Activated CD4-positive, alpha-beta T cell treated with anti-CD3 and anti-CD28 coated beads for 36 hours (primary cell): ENCODE measurements around the gene CCDC38. TPM values are rescaled to one million over a fixed set of nuclear protein-coding genes. Genes with fewer than 3 reads are reported as not detected.

ENCODE experiments used
- ATAC-seq: fragments of 200-7000 bp; cut with Tn5 transposase; one replicate; pipeline ENCODE4 v1.10.0; 2021; ENCODE audit warnings: mild to moderate bottlenecking, moderate library complexity
- CTCF ChIA-PET: fragments of 350-600 bp; sonication (Branson Sonifier 250); formaldehyde crosslinking; loops from one replicate; lab custom pipeline; 2021; ENCODE audit warnings: antibody characterized with exemption; lab: Charles Lee
- POLR2A ChIA-PET: fragments of 350-600 bp; sonication (Branson Sonifier 250); formaldehyde crosslinking; loops from one replicate; lab custom pipeline; 2021; ENCODE audit warnings: antibody characterized with exemption, inconsistent platforms; lab: Charles Lee
- DNase-seq: peaks from one replicate; pipeline ENCODE4 v3.0.0-alpha.2; 2020
- H3K27ac Mint-ChIP-seq: one replicate; pipeline ENCODE4 v1.8.0; 2021; ENCODE audit warnings: mixed read lengths
- H3K27me3 Mint-ChIP-seq: one replicate; pipeline ENCODE4 v1.8.0; 2021; ENCODE audit warnings: mixed read lengths
- H3K36me3 Mint-ChIP-seq: one replicate; pipeline ENCODE4 v1.8.0; 2021; ENCODE audit warnings: low read depth, mixed read lengths
- H3K4me1 Mint-ChIP-seq: one replicate; pipeline ENCODE4 v1.8.0; 2021; ENCODE audit warnings: mixed read lengths
- H3K4me3 Mint-ChIP-seq: one replicate; pipeline ENCODE4 v1.8.0; 2021; ENCODE audit warnings: mild to moderate bottlenecking, moderate library complexity, mixed read lengths
- H3K9me3 Mint-ChIP-seq: one replicate; pipeline ENCODE4 v1.8.0; 2021; ENCODE audit warnings: low read depth, mixed read lengths
- intact Hi-C, 2 experiments: fragments of 100-400 bp; cut with DNase I in 1 of 2; cut with micrococcal nuclease in 1 of 2; formaldehyde crosslinking; loops; one replicate each; pipeline versions ENCODE4 v1.14.2 to v1.15.1; 2022 to 2024; cut with DNase I, micrococcal nuclease
- total RNA-seq, 2 experiments: library from RNA; stranded (reverse); gene quantifications; one replicate each; pipeline ENCODE4 v1.2.3, GENCODE V29; 2021

Gene CCDC38
- total RNA-seq, 2 experiments from 2014 or later: 0.21 TPM; not detected in 1

DNA sequence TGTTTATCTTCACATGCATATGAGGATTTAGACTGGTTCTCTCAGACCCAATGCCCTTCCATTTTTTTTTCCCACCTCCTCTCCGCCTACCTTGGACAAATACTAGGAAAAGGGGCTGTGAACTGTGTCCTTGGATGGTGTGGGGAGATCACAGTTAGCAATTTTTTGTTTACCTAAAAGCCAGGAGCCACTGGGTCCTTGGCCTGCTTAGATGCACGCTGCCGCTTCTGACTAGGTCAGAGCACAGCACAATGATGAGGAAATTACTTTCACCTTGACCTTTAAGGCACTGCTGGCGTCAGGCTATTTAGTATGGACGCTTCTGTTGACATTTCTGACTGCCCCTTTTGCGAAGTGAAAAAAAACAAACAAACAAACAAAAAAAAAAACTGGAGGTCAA lies 1.9 kb downstream of the CCDC38 start:
- H3K4me1 Mint-ChIP-seq: peaks cover 4% of the 10 kb centered on the region
- ATAC-seq: no peak
- H3K4me3 Mint-ChIP-seq: no peak overlapping the region
- no peak for DNase-seq
- intact Hi-C loops: loop anchor here in 1 of 2 experiments (1.0 to 10.0 kb wide), 4 partner anchors 88 to 938 kb away; partner anchors contain the start of gene NDUFA12
- H3K36me3 Mint-ChIP-seq: no peaks in the 10 kb centered on the region
- no peak overlapping the region for H3K27ac Mint-ChIP-seq
- no peaks in the 10 kb centered on the region for H3K27me3 Mint-ChIP-seq
- ChIA-PET POLR2A (no interaction called here), CTCF (interaction anchor here (0.8 to 6.1 kb wide), 5 partner anchors 13 to 58 kb away, joined by 3 to 42 read pairs (median 20); no protein-coding TSS in a partner anchor)
- no peaks in the 10 kb centered on the region for H3K9me3 Mint-ChIP-seq

DNA sequence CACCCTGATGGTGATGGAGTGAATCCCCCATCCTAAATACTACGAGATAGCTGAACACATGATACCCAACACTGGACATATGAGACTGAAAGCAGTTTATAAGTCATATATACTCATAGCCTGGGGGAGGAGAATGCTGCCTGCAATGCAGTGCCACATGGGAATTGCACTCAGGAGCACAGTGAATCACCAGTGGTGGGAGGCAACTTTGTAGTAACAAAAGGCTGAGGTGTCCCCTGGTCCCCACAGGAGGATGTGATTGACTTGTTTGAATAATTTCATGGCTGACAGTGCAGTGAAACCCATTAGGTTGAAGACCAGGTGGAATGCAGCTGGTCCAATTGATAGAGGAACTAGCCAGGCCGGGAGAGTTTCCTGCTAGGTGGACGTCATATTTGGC lies 20.2 kb downstream of the CCDC38 start:
- ATAC-seq: no peak
- no peak for DNase-seq
- H3K4me3 Mint-ChIP-seq: no peak overlapping the region
- no peaks in the 10 kb centered on the region for H3K27me3 Mint-ChIP-seq
- ChIA-PET CTCF (interaction anchor here (0.7 kb wide), 1 partner anchor 33 kb away, joined by 3 read pairs; no protein-coding TSS in a partner anchor), POLR2A (no interaction called here)
- intact Hi-C loops: no loop called here
- no peaks in the 10 kb centered on the region for H3K4me1 Mint-ChIP-seq
- no peaks in the 10 kb centered on the region for H3K9me3 Mint-ChIP-seq
- no peaks in the 10 kb centered on the region for H3K36me3 Mint-ChIP-seq
- H3K27ac Mint-ChIP-seq: no peak overlapping the region

DNA sequence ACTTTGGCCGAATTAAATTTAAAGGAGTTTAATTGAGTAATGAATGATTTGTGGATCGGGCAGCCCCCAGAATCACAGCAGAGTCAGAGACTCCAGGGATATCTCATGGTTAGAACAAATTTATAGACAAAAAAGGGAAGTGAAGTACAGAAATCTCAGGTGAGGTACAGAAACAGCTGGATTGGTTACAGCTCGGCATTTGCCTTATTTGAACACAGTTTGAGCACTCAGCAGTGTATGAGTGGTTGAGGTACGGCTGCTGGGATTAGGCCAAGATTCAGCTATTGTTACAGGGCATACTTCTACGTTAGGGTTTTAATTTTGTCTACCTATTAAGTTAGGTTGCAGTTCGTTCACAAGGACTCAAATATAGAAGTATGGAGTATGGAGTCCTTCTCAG lies 23.3 kb downstream of the CCDC38 start:
- H3K36me3 Mint-ChIP-seq: no peaks in the 10 kb centered on the region
- ChIA-PET POLR2A (no interaction called here), CTCF (interaction anchor here (0.6 to 5.4 kb wide), 17 partner anchors 10 to 978 kb away, joined by 3 to 82 read pairs (median 4); partner anchors contain the start of genes AMDHD1, CCDC38 and HAL)
- DNase-seq (no peak), ATAC-seq (no peak)
- no peaks in the 10 kb centered on the region for H3K9me3 Mint-ChIP-seq
- H3K27me3 Mint-ChIP-seq: no peaks in the 10 kb centered on the region
- no peaks in the 10 kb centered on the region for H3K4me1 Mint-ChIP-seq
- H3K27ac Mint-ChIP-seq: no peak overlapping the region
- no peak overlapping the region for H3K4me3 Mint-ChIP-seq
- intact Hi-C loops: loop anchor here (2.0 to 10.0 kb wide), 4 partner anchors 24 to 296 kb away; partner anchors contain the start of genes AMDHD1 (in 1 of the 2) and CCDC38 (in 1 of the 2)

DNA sequence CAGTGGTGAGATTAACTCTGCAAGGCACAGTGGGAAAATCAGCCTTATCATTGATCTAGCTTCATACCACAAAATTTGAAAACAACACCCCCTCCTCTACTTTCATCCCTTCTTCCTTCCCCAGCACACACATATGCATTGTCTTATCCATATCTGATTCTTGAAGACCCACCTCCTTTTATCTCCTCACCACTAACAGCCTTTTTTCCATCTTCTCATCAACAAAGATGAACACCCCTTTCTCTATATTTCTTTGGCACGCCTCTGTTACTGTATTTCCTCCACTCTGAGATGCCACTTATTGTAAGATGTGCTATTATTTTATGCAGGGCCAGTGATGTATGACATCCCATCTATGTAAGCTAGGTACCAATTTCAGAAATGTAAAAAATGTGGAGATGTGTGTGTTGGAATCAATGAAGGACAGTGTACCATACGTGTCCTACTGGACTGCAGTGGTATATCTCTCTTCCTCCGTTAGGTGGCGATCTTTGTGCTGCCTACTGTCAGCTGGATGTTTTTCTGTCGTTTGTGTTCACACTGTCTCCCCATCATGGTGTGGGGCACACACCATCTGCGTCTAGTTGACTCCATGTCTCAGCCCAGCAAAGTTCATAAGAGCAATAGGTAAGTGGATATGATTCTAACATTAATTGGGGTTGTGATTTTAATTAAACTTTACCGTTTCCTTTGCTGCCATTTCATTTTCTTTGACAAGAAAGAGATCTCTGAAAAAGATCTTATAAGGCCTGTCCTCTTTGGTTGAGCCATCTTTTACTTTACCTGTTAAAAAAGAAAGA lies 24.0 kb downstream of the CCDC38 start:
- no peak overlapping the region for H3K4me3 Mint-ChIP-seq
- ATAC-seq (peak; percentile 97), DNase-seq (peak; percentile 60)
- no peak overlapping the region for H3K27ac Mint-ChIP-seq
- POLR2A ChIA-PET: no interaction called here
- no peaks in the 10 kb centered on the region for H3K27me3 Mint-ChIP-seq
- no peaks in the 10 kb centered on the region for H3K9me3 Mint-ChIP-seq
- no peaks in the 10 kb centered on the region for H3K36me3 Mint-ChIP-seq
- CTCF ChIA-PET: interaction anchor here (0.6 to 5.4 kb wide), 21 partner anchors 9 to 792 kb away, joined by 3 to 82 read pairs (median 4); partner anchors contain the start of genes AMDHD1, CCDC38 and HAL
- intact Hi-C loops: loop anchor here (1.0 to 10.0 kb wide), 6 partner anchors 24 to 598 kb away; partner anchors contain the start of genes AMDHD1 (in 1 of the 2) and CCDC38 (in 1 of the 2)
- no peaks in the 10 kb centered on the region for H3K4me1 Mint-ChIP-seq

DNA sequence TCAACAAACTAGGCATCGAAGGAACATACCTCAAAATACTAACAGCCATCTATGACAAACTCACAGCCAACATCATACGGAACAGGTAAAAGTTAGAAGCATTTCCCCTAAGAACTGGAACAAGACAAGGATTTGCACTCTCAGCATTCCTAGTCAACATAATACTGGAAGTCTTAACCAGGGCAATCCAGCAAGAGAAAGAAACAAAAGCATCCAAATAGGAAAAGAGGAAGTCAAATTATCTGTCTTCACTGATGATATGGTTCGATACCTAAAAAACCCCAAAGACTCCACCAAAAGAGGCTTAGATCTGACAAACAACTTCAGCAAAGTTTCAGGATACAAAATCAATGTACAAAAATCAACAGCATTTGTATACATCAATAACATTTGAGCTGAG lies 32.5 kb downstream of the CCDC38 start:
- DNase-seq (no peak), ATAC-seq (no peak)
- CTCF ChIA-PET: interaction anchor here (1.5 to 2.5 kb wide), 2 partner anchors 8 to 89 kb away, joined by 5 to 10 read pairs; no protein-coding TSS in a partner anchor
- Mint-ChIP-seq H3K36me3 (no peaks in the 10 kb centered on the region), H3K27ac (no peak overlapping the region), H3K4me1 (no peaks in the 10 kb centered on the region), H3K9me3 (no peaks in the 10 kb centered on the region), H3K27me3 (peaks cover 6% of the 10 kb centered on the region), H3K4me3 (no peak overlapping the region)
- POLR2A ChIA-PET: no interaction called here
- intact Hi-C loops: loop anchor here in 1 of 2 experiments (10.0 kb wide), 1 partner anchor 305 kb away; no protein-coding TSS in a partner anchor

DNA sequence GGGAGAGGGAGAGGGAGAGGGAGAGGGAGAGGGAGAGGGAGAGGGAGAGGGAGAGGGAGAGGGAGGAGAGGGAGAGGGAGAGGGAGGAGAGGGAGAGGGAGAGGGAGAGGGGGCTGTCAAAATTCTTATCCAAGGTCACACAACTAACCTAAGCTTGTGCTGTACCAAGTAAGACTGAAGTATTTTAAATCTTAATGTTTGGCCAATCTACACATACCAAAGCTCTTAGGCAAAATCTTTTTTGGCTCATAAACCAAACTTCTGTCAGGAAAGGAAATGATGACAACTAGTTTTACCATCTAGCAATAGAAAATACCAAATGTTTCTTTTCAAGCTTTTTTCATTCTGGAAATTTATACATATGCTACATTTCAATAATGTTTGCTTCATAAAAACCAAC lies 33.8 kb downstream of the CCDC38 start:
- ChIA-PET POLR2A (no interaction called here), CTCF (interaction anchor here (1.5 to 2.5 kb wide), 2 partner anchors 9 to 90 kb away, joined by 5 to 10 read pairs; no protein-coding TSS in a partner anchor)
- no peaks in the 10 kb centered on the region for H3K4me1 Mint-ChIP-seq

DNA sequence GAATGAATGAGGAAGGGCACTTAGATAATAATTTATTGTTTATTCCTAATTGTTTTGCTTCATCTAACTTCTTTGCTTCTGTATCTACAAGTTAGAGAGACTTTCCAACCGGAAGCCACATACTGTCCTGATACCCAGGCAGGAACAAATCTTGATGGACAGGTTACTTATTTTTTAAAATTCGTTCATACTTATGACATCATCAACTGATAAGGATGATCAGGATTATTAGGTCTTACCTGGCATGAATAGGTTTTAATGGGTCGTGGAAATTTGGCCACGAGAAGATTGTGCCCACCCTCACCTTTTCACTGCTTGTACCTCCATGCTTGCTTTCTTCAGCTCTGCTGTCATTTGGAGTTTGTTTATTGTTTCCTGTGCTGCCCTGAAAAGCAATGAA lies 44.3 kb downstream of the CCDC38 start:
- intact Hi-C loops: no loop called here
- H3K27me3 Mint-ChIP-seq: peaks cover 16% of the 10 kb centered on the region
- no peak for DNase-seq
- no peak overlapping the region for H3K4me3 Mint-ChIP-seq
- ChIA-PET POLR2A (no interaction called here), CTCF (no interaction called here)
- no peaks in the 10 kb centered on the region for H3K4me1 Mint-ChIP-seq
- H3K9me3 Mint-ChIP-seq: no peaks in the 10 kb centered on the region
- H3K36me3 Mint-ChIP-seq: no peaks in the 10 kb centered on the region
- ATAC-seq: no peak
- H3K27ac Mint-ChIP-seq: no peak overlapping the region

More for the DNA sequence above, 33.8 kb downstream of the CCDC38 start:
- H3K4me3 Mint-ChIP-seq: no peak overlapping the region
- no peaks in the 10 kb centered on the region for H3K9me3 Mint-ChIP-seq
- H3K36me3 Mint-ChIP-seq: no peaks in the 10 kb centered on the region
- H3K27me3 Mint-ChIP-seq: peaks cover 8% of the 10 kb centered on the region
- DNase-seq: no peak
- H3K27ac Mint-ChIP-seq: no peak overlapping the region
- intact Hi-C loops: no loop called here
- no peak for ATAC-seq

DNA sequence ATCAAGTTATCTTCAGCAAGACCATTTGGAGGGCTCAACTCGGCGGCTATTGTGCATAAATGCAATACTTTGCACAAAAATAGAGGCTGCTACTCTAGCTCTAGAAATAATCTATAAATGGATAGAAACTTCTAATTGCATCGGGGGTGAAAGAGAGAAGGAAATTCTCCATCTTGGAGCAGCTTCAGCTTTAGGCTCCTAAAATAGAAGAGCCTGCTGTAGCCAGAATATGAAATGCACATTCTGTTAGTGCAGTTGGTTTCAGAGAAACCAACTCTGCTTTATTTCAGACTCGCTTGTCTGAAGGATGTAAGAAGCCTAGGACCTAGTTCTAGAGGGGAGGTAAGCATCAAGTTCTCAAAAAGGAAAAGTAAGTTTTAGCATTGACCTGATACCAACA lies 45.6 kb downstream of the CCDC38 start:
- Mint-ChIP-seq H3K4me3 (no peak overlapping the region), H3K9me3 (no peaks in the 10 kb centered on the region), H3K27ac (no peak overlapping the region), H3K4me1 (no peaks in the 10 kb centered on the region), H3K36me3 (no peaks in the 10 kb centered on the region), H3K27me3 (peaks cover 11% of the 10 kb centered on the region)
- intact Hi-C loops: no loop called here
- ATAC-seq (no peak), DNase-seq (no peak)
- POLR2A ChIA-PET: interaction anchor here (0.7 kb wide), 1 partner anchor 9 kb away, joined by 4 read pairs; no protein-coding TSS in a partner anchor
- CTCF ChIA-PET: interaction anchor here (0.6 kb wide), 1 partner anchor 101 kb away, joined by 3 read pairs; no protein-coding TSS in a partner anchor

DNA sequence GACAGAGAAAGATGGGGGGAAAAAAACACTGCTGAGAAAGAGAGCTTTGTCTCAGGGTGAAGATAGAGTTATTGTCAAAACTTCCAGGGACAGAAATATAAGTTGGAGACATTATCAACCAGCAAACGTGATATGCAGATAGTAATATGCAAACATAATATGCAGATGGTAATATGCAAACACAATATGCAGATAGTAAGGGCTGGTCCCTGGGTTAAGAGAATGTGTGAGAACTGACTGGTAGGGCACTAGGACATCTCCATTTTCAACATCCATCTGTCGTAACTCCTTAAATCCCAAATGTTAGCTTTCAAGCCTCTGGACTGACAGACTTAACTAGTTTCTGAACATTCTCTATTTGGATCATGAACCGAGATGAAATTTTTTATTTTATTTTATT lies 51.5 kb downstream of the CCDC38 start:
- H3K36me3 Mint-ChIP-seq: no peaks in the 10 kb centered on the region

DNA sequence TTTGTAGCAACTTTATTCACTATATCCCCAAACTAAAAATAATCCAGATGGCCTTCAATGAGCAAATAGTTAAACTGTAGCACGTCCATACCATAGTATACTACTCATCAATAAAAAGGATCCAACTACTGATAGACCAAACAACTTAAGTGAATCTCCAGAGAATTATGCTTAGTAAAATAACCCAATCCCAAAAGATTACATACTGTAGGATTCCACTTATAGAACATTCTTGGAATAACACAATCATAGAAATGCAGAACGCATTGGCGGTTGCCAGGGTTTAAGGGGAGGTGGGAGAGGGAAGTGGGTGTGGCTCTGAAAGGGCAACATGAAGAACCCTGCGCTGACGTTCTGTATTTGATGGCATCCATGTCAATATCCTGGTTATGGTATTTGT lies 55.1 kb downstream of the CCDC38 start:
- CTCF ChIA-PET: interaction anchor here (1.2 kb wide), 1 partner anchor 10 kb away, joined by 4 read pairs; no protein-coding TSS in a partner anchor
- POLR2A ChIA-PET: no interaction called here
- no peak for DNase-seq
- H3K27ac Mint-ChIP-seq: no peak overlapping the region
- H3K27me3 Mint-ChIP-seq: no peaks in the 10 kb centered on the region
- no peaks in the 10 kb centered on the region for H3K9me3 Mint-ChIP-seq
- H3K4me3 Mint-ChIP-seq: no peak overlapping the region
- no peaks in the 10 kb centered on the region for H3K4me1 Mint-ChIP-seq
- intact Hi-C loops: no loop called here
- no peaks in the 10 kb centered on the region for H3K36me3 Mint-ChIP-seq
- no peak for ATAC-seq

More for the DNA sequence above, 51.5 kb downstream of the CCDC38 start:
- DNase-seq (no peak), ATAC-seq (no peak)
- ChIA-PET CTCF (no interaction called here), POLR2A (no interaction called here)
- H3K9me3 Mint-ChIP-seq: no peaks in the 10 kb centered on the region
- no peak overlapping the region for H3K27ac Mint-ChIP-seq
- peaks cover 2% of the 10 kb centered on the region for H3K27me3 Mint-ChIP-seq
- no peak overlapping the region for H3K4me3 Mint-ChIP-seq
- intact Hi-C loops: no loop called here
- H3K4me1 Mint-ChIP-seq: no peaks in the 10 kb centered on the region

DNA sequence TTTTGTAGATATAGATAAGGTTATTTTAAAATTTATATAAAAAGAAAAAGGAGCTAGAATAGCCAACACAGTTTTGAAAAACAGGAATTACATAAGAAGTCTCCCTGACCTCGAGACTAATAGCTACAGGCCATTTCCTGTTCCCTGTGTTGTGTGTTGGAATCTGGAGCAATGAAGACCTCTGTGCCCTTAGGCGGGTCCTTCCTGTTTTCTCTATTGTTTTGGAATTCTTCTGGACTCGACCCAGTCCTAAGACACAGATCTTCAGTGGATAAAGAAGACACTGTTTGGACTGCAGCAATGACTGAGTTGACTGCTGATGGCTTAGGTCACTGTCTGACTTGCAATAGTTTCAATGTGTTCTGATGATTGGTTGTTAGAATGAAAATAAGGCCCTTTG lies 57.4 kb downstream of the CCDC38 start:
- POLR2A ChIA-PET: no interaction called here
- CTCF ChIA-PET: no interaction called here
- Mint-ChIP-seq H3K4me1 (no peaks in the 10 kb centered on the region), H3K4me3 (no peak overlapping the region), H3K36me3 (no peaks in the 10 kb centered on the region), H3K9me3 (no peaks in the 10 kb centered on the region), H3K27me3 (no peaks in the 10 kb centered on the region), H3K27ac (no peak overlapping the region)
- DNase-seq (no peak), ATAC-seq (no peak)
- intact Hi-C loops: no loop called here
